H1 (cell line): ENCODE data around the gene PHC3. TPM values are rescaled to one million over a fixed set of nuclear protein-coding genes. Genes with fewer than 3 reads are reported as not detected.

ENCODE experiments used
- SP2 ChIP-seq: IDR thresholded peaks from 2 replicates; pipeline ENCODE4 v1.6.1; 2012; ENCODE audit warnings: mild to moderate bottlenecking, low read length, inconsistent platforms
- SP4 ChIP-seq: IDR thresholded peaks from 2 replicates; pipeline ENCODE4 v1.6.1; 2012; ENCODE audit warnings: low read length, inconsistent platforms
- polyA plus RNA-seq, 7 experiments: library from polyadenylated mRNA; depleted of rRNA in 3 of 7; stranded (reverse) in 5 of 7; unstranded in 2 of 7; fragments of >200 nt in 5 of 7; fragments of 200-250 nt in 2 of 7; gene quantifications; 1 replicate in 5 of 7; 2 replicates in 1 of 7; 4 replicates in 1 of 7; pipeline versions ENCODE4 v1.2.1 to v1.2.3, GENCODE V29; 2011 to 2013; ENCODE audit warnings: missing spikeins in 2 of 7, mixed read lengths in 2 of 7
- total RNA-seq: library from RNA; stranded (reverse); fragmentation: NEBNext Ultra II Directional; extraction: Animal tissue kit (Norgen Biotek cat#: 25700); gene quantifications from 2 replicates; pipeline ENCODE4 v1.2.1, GENCODE V29; 2021
- TF ChIP-seq, protein P1 (sequence below): IDR thresholded peaks from 2 replicates; pipeline ENCODE4 v1.6.1; 2012; ENCODE audit warnings: low read length, inconsistent platforms
- TF ChIP-seq, protein P2 (sequence below): fragments of 300-600 bp; sonication (generic); IDR thresholded peaks from 2 replicates; pipeline ENCODE4 v1.7.1; 2012; ENCODE audit warnings: low read length, moderate library complexity, mild to moderate bottlenecking, inconsistent platforms; ENCODE audit not compliant: insufficient replicate concordance

The PHC3 gene
- total and polyA plus RNA-seq, 2 of the 8 experiments (the other 6 are each of a cell fraction or from before 2014, with no cell fraction given) = 26.4 to 29.2 TPM

DNA sequence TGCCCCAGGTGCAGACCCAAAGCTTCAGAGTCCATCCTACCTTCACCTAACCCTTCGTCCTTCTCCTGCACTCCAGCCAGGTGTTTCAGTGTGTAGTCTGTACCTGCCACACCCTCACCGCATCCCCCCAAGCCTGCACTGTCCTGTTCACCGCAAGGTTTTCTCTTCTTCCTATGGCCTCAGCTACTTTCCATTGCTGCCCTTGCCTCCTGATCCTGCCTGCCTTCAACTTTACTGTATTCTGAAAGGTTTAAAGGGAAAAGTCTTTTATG, 134.5 kb downstream of the PHC3 start (continued):
- TF ChIP-seq, protein P1, sequence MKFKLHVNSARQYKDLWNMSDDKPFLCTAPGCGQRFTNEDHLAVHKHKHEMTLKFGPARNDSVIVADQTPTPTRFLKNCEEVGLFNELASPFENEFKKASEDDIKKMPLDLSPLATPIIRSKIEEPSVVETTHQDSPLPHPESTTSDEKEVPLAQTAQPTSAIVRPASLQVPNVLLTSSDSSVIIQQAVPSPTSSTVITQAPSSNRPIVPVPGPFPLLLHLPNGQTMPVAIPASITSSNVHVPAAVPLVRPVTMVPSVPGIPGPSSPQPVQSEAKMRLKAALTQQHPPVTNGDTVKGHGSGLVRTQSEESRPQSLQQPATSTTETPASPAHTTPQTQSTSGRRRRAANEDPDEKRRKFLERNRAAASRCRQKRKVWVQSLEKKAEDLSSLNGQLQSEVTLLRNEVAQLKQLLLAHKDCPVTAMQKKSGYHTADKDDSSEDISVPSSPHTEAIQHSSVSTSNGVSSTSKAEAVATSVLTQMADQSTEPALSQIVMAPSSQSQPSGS = no peak
- TF ChIP-seq, protein P2, sequence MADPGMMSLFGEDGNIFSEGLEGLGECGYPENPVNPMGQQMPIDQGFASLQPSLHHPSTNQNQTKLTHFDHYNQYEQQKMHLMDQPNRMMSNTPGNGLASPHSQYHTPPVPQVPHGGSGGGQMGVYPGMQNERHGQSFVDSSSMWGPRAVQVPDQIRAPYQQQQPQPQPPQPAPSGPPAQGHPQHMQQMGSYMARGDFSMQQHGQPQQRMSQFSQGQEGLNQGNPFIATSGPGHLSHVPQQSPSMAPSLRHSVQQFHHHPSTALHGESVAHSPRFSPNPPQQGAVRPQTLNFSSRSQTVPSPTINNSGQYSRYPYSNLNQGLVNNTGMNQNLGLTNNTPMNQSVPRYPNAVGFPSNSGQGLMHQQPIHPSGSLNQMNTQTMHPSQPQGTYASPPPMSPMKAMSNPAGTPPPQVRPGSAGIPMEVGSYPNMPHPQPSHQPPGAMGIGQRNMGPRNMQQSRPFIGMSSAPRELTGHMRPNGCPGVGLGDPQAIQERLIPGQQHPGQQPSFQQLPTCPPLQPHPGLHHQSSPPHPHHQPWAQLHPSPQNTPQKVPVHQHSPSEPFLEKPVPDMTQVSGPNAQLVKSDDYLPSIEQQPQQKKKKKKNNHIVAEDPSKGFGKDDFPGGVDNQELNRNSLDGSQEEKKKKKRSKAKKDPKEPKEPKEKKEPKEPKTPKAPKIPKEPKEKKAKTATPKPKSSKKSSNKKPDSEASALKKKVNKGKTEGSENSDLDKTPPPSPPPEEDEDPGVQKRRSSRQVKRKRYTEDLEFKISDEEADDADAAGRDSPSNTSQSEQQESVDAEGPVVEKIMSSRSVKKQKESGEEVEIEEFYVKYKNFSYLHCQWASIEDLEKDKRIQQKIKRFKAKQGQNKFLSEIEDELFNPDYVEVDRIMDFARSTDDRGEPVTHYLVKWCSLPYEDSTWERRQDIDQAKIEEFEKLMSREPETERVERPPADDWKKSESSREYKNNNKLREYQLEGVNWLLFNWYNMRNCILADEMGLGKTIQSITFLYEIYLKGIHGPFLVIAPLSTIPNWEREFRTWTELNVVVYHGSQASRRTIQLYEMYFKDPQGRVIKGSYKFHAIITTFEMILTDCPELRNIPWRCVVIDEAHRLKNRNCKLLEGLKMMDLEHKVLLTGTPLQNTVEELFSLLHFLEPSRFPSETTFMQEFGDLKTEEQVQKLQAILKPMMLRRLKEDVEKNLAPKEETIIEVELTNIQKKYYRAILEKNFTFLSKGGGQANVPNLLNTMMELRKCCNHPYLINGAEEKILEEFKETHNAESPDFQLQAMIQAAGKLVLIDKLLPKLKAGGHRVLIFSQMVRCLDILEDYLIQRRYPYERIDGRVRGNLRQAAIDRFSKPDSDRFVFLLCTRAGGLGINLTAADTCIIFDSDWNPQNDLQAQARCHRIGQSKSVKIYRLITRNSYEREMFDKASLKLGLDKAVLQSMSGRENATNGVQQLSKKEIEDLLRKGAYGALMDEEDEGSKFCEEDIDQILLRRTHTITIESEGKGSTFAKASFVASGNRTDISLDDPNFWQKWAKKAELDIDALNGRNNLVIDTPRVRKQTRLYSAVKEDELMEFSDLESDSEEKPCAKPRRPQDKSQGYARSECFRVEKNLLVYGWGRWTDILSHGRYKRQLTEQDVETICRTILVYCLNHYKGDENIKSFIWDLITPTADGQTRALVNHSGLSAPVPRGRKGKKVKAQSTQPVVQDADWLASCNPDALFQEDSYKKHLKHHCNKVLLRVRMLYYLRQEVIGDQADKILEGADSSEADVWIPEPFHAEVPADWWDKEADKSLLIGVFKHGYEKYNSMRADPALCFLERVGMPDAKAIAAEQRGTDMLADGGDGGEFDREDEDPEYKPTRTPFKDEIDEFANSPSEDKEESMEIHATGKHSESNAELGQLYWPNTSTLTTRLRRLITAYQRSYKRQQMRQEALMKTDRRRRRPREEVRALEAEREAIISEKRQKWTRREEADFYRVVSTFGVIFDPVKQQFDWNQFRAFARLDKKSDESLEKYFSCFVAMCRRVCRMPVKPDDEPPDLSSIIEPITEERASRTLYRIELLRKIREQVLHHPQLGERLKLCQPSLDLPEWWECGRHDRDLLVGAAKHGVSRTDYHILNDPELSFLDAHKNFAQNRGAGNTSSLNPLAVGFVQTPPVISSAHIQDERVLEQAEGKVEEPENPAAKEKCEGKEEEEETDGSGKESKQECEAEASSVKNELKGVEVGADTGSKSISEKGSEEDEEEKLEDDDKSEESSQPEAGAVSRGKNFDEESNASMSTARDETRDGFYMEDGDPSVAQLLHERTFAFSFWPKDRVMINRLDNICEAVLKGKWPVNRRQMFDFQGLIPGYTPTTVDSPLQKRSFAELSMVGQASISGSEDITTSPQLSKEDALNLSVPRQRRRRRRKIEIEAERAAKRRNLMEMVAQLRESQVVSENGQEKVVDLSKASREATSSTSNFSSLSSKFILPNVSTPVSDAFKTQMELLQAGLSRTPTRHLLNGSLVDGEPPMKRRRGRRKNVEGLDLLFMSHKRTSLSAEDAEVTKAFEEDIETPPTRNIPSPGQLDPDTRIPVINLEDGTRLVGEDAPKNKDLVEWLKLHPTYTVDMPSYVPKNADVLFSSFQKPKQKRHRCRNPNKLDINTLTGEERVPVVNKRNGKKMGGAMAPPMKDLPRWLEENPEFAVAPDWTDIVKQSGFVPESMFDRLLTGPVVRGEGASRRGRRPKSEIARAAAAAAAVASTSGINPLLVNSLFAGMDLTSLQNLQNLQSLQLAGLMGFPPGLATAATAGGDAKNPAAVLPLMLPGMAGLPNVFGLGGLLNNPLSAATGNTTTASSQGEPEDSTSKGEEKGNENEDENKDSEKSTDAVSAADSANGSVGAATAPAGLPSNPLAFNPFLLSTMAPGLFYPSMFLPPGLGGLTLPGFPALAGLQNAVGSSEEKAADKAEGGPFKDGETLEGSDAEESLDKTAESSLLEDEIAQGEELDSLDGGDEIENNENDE = no peak
- TF ChIP-seq SP2 = no peak
- no peak for TF ChIP-seq SP4
